Measurements from ENCODE around the gene ISL2. TPM values are rescaled to one million over a fixed set of nuclear protein-coding genes. Genes with fewer than 3 reads are reported as not detected.

The ISL2 gene
- total RNA-seq, 1 donor from 2014 or later, result 0.38 TPM

- TF ChIP-seq, protein P1, sequence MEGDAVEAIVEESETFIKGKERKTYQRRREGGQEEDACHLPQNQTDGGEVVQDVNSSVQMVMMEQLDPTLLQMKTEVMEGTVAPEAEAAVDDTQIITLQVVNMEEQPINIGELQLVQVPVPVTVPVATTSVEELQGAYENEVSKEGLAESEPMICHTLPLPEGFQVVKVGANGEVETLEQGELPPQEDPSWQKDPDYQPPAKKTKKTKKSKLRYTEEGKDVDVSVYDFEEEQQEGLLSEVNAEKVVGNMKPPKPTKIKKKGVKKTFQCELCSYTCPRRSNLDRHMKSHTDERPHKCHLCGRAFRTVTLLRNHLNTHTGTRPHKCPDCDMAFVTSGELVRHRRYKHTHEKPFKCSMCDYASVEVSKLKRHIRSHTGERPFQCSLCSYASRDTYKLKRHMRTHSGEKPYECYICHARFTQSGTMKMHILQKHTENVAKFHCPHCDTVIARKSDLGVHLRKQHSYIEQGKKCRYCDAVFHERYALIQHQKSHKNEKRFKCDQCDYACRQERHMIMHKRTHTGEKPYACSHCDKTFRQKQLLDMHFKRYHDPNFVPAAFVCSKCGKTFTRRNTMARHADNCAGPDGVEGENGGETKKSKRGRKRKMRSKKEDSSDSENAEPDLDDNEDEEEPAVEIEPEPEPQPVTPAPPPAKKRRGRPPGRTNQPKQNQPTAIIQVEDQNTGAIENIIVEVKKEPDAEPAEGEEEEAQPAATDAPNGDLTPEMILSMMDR (IDR thresholded peaks at IDR 0.05; ENCODE audit: unreplicated experiment), result peak; percentile 46
- DNase-seq (ENCODE audit: low spot score, unreplicated experiment), result peak; percentile 34
- H3K27ac Mint-ChIP-seq, result peak overlapping the region; percentile 65
- peaks cover 21% of the 10 kb centered on the region for H3K4me1 Mint-ChIP-seq (ENCODE audit: low read depth)
- H3K9me3 Mint-ChIP-seq (ENCODE audit: low read depth), result no peaks in the 10 kb centered on the region
- H3K36me3 Mint-ChIP-seq (ENCODE audit: insufficient read depth), result no peaks in the 10 kb centered on the region
- H3K27me3 Mint-ChIP-seq, result peaks cover 88% of the 10 kb centered on the region
- H3K4me3 Mint-ChIP-seq (ENCODE audit: low read depth), result peak overlapping the region; percentile 40
Measured at GRCh38 chr15:76340803-76341365, 4.3 kb downstream of the ISL2 start.

DNA sequence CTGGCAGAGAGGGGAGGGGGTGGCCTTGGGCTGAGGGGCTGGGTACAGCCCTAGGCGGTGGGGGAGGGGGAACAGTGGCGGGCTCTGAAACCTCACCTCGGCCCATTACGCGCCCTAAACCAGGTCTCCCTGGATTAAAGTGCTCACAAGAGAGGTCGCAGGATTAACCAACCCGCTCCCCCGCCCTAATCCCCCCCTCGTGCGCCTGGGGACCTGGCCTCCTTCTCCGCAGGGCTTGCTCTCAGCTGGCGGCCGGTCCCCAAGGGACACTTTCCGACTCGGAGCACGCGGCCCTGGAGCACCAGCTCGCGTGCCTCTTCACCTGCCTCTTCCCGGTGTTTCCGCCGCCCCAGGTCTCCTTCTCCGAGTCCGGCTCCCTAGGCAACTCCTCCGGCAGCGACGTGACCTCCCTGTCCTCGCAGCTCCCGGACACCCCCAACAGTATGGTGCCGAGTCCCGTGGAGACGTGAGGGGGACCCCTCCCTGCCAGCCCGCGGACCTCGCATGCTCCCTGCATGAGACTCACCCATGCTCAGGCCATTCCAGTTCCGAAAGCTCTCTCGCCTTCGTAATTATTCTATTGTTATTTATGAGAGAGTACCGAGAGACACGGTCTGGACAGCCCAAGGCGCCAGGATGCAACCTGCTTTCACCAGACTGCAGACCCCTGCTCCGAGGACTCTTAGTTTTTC, 4.9 kb downstream of the ISL2 start:
- DNase-seq (ENCODE audit: low spot score, unreplicated experiment), result no peak
- H3K36me3 Mint-ChIP-seq (ENCODE audit: insufficient read depth), result no peaks in the 10 kb centered on the region
- H3K9me3 Mint-ChIP-seq (ENCODE audit: low read depth), result no peaks in the 10 kb centered on the region
- TF ChIP-seq, protein P1 (IDR thresholded peaks at IDR 0.05; ENCODE audit: unreplicated experiment), result no peak
- H3K27ac Mint-ChIP-seq, result peak overlapping the region; percentile 45
- H3K4me1 Mint-ChIP-seq (ENCODE audit: low read depth), result peaks cover 21% of the 10 kb centered on the region
- peak overlapping the region; percentile 34 for H3K4me3 Mint-ChIP-seq (ENCODE audit: low read depth)
- H3K27me3 Mint-ChIP-seq, result peaks cover 86% of the 10 kb centered on the region

DNA sequence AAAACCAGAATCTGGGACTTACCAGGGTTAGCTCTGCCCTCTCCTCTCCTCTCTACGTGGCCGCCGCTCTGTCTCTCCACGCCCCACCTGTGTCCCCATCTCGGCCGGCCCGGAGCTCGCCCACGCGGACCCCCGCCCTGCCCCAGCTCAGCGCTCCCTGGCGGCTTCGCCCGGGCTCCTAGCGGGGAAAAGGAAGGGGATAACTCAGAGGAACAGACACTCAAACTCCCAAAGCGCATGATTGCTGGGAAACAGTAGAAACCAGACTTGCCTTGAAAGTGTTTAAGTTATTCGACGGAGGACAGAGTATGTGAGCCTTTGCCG, 5.4 kb downstream of the ISL2 start:
- DNase-seq (ENCODE audit: low spot score, unreplicated experiment), result no peak

GRCh38 chr15:76342382-76343201, 6.0 kb downstream of the ISL2 start:
- Mint-ChIP-seq H3K36me3 (ENCODE audit: insufficient read depth) (no peaks in the 10 kb centered on the region), H3K27me3 (peaks cover 82% of the 10 kb centered on the region), H3K4me1 (ENCODE audit: low read depth) (peaks cover 15% of the 10 kb centered on the region), H3K4me3 (ENCODE audit: low read depth) (peak overlapping the region; percentile 34), H3K9me3 (ENCODE audit: low read depth) (no peaks in the 10 kb centered on the region), H3K27ac (no peak overlapping the region)
- TF ChIP-seq, protein P1 (IDR thresholded peaks at IDR 0.05; ENCODE audit: unreplicated experiment), result no peak
- DNase-seq (ENCODE audit: low spot score, unreplicated experiment), result no peak

More for the DNA sequence above, 5.4 kb downstream of the ISL2 start:
- Mint-ChIP-seq H3K27ac (peak overlapping the region; percentile 45), H3K4me1 (ENCODE audit: low read depth) (peaks cover 18% of the 10 kb centered on the region), H3K9me3 (ENCODE audit: low read depth) (no peaks in the 10 kb centered on the region), H3K36me3 (ENCODE audit: insufficient read depth) (no peaks in the 10 kb centered on the region), H3K4me3 (ENCODE audit: low read depth) (peak overlapping the region; percentile 34), H3K27me3 (peaks cover 84% of the 10 kb centered on the region)
- TF ChIP-seq, protein P1 (IDR thresholded peaks at IDR 0.05; ENCODE audit: unreplicated experiment), result no peak

DNA sequence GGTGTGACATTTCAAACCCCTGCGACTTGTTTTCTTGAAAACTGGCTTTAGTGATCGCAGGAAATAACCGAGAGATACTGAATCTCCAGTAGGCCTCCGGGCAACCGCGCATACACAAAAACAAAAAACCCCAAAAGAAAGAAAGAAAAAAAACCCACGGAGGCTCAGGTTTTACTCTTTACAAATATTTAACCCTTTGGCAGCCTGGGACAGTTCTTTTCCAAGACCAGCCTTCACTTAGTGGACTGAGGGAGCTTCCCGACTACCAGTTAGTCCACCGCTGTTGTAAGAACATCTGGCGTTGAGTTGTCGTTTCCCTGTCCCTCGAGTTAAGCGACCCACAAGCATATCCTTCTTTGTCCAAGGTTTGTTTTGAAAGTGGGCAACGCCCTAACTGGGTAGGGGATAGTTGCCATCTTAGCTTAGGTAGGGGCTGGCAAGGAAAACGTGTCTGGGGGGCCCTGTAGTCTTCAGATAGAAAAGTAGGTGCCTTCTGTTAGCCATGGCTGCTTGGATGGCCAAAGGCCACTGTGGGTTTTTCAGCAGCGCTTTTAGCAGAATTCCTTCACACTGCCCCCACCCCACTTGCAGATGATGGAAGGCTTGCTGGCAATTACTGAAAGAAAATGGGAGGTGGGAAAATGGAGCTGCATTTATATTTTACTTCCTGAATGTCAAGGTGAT, 6.9 kb downstream of the ISL2 start:
- Mint-ChIP-seq H3K36me3 (ENCODE audit: insufficient read depth) (peaks cover 2% of the 10 kb centered on the region), H3K4me3 (ENCODE audit: low read depth) (no peak overlapping the region), H3K9me3 (ENCODE audit: low read depth) (no peaks in the 10 kb centered on the region), H3K4me1 (ENCODE audit: low read depth) (peaks cover 17% of the 10 kb centered on the region), H3K27me3 (peaks cover 87% of the 10 kb centered on the region), H3K27ac (no peak overlapping the region)
- no peak for DNase-seq (ENCODE audit: low spot score, unreplicated experiment)
- TF ChIP-seq, protein P1 (IDR thresholded peaks at IDR 0.05; ENCODE audit: unreplicated experiment), result no peak
